ENCODE measurements around the gene PYCARD. TPM values are rescaled to one million over a fixed set of nuclear protein-coding genes. Genes with fewer than 3 reads are reported as not detected.

Gene PYCARD
- total and polyA plus RNA-seq, 2 experiments from 2014 or later, result 53.1 to 54.0 TPM

GRCh38 chr16:31228206-31228605, 25.6 kb upstream of the PYCARD start:
- Mint-ChIP-seq H3K9me3 (peaks cover 21% of the 10 kb centered on the region), H3K36me3 (ENCODE audit: low read depth) (peaks cover 6% of the 10 kb centered on the region), H3K27ac (no peak overlapping the region), H3K4me1 (peaks cover 3% of the 10 kb centered on the region; the same call in 1 of the 3 replicates), H3K4me3 (no peak overlapping the region), H3K27me3 (ENCODE audit: insufficient read depth, low read depth, poor library complexity) (peaks cover 15% of the 10 kb centered on the region)
- Histone ChIP-seq H3K36me3 (ENCODE audit: insufficient read depth) (no peaks in the 10 kb centered on the region), H3F3A (replicated peaks; ENCODE audit: low read depth) (no peaks in the 10 kb centered on the region), H3K27ac (ENCODE audit: low read depth) (no peak overlapping the region), H4K20me1 (replicated peaks; ENCODE audit: insufficient read depth) (no peaks in the 10 kb centered on the region), H3K79me2 (replicated peaks; ENCODE audit: insufficient read depth) (no peaks in the 10 kb centered on the region), H3K4me1 (ENCODE audit: insufficient read depth) (no peaks in the 10 kb centered on the region), H2AFZ (no peak overlapping the region), H3K4me3 (no peak overlapping the region), H3K4me2 (no peak overlapping the region), H3K9me2 (ENCODE audit: insufficient read depth) (no peaks in the 10 kb centered on the region), H3K27me3 (ENCODE audit: insufficient read depth) (no peaks in the 10 kb centered on the region)
- ATAC-seq (no peak), DNase-seq (ENCODE audit: low spot score) (no peak)
- no peak for TF ChIP-seq NANOG (IDR thresholded peaks at IDR 0.05; ENCODE audit: borderline replicate concordance)
- TF ChIP-seq JUNB (IDR thresholded peaks at IDR 0.05; ENCODE audit: unreplicated experiment), result no peak
- no peak for TF ChIP-seq CTCF (conservative IDR thresholded peaks at IDR 0.05; ENCODE audit: low read depth in 2 of 2)
- TF ChIP-seq CREB1 (CRISPR knock-in tag; IDR thresholded peaks at IDR 0.05; ENCODE audit: low read depth), result no peak
- no peak for TF ChIP-seq ETS1 (IDR thresholded peaks at IDR 0.05)
- TF ChIP-seq POLR2AphosphoS5 (IDR thresholded peaks at IDR 0.05; ENCODE audit: low read depth), result no peak
- no peak for TF ChIP-seq ZNF114 (CRISPR knock-in tag; IDR thresholded peaks at IDR 0.05)
- no peak for TF ChIP-seq STAT1 (IDR thresholded peaks at IDR 0.05; ENCODE audit: unreplicated experiment)
- no peak for TF ChIP-seq EZH2 (IDR thresholded peaks at IDR 0.05; ENCODE audit: low read depth, unreplicated experiment)

GRCh38 chr16:31225193-31225592, 22.6 kb upstream of the PYCARD start:
- DNase-seq (ENCODE audit: low spot score) (no peak), ATAC-seq (no peak)
- Histone ChIP-seq H4K20me1 (replicated peaks; ENCODE audit: insufficient read depth) (no peaks in the 10 kb centered on the region), H3K9me2 (ENCODE audit: insufficient read depth) (no peaks in the 10 kb centered on the region), H3K27me3 (ENCODE audit: insufficient read depth) (no peaks in the 10 kb centered on the region), H3K4me2 (no peak overlapping the region), H3K4me1 (ENCODE audit: insufficient read depth) (no peaks in the 10 kb centered on the region), H3F3A (replicated peaks; ENCODE audit: low read depth) (no peaks in the 10 kb centered on the region), H2AFZ (no peak overlapping the region), H3K79me2 (replicated peaks; ENCODE audit: insufficient read depth) (no peaks in the 10 kb centered on the region), H3K36me3 (ENCODE audit: insufficient read depth) (no peaks in the 10 kb centered on the region), H3K27ac (ENCODE audit: low read depth) (no peak overlapping the region), H3K4me3 (no peak overlapping the region)
- peaks cover 3% of the 10 kb centered on the region; the same call in 1 of the 3 replicates for H3K4me1 Mint-ChIP-seq
- H3K27me3 Mint-ChIP-seq (ENCODE audit: insufficient read depth, low read depth, poor library complexity), result peaks cover 14% of the 10 kb centered on the region
- no peak overlapping the region for H3K4me3 Mint-ChIP-seq
- H3K36me3 Mint-ChIP-seq (ENCODE audit: low read depth), result no peaks in the 10 kb centered on the region
- no peak overlapping the region for H3K27ac Mint-ChIP-seq
- H3K9me3 Mint-ChIP-seq, result peaks cover 3% of the 10 kb centered on the region
- TF ChIP-seq ETS1 (IDR thresholded peaks at IDR 0.05) (no peak), CTCF (conservative IDR thresholded peaks at IDR 0.05; ENCODE audit: low read depth in 2 of 2) (no peak), ZNF114 (CRISPR knock-in tag; IDR thresholded peaks at IDR 0.05) (no peak)

Data from GM23338 (cell line).